Fibroblast of pulmonary artery (primary cell): ENCODE measurements around the gene TSPAN14.

ENCODE experiments used
- DNase-seq: peaks from one replicate; pipeline ENCODE4 v3.0.0-alpha.2; 2010; ENCODE audit warnings: low read depth
- H3K4me3 ChIP-seq: replicated peaks from 2 replicates; pipeline ENCODE4 v1.5.1; 2011; ENCODE audit warnings: low read depth, mild to moderate bottlenecking, control low read depth, low read length, moderate library complexity
- CTCF ChIP-seq: IDR thresholded peaks from 2 replicates; pipeline ENCODE4 v1.5.1; 2011; ENCODE audit warnings: mild to moderate bottlenecking, control low read depth, low read length, inconsistent platforms; ENCODE audit errors: missing control alignments

TSPAN14 gene

GRCh38 chr10:80409121-80409520 lies 45.0 kb upstream of the TSPAN14 start:
- DNase-seq: no peak
- TF ChIP-seq CTCF: no peak
- peak overlapping the region; percentile 67 for H3K4me3 ChIP-seq

- DNase-seq: no peak
- TF ChIP-seq CTCF: no peak
- no peak overlapping the region for H3K4me3 ChIP-seq
These were observed 44.0 kb upstream of the TSPAN14 start for GRCh38 chr10:80410122-80410521.

DNA sequence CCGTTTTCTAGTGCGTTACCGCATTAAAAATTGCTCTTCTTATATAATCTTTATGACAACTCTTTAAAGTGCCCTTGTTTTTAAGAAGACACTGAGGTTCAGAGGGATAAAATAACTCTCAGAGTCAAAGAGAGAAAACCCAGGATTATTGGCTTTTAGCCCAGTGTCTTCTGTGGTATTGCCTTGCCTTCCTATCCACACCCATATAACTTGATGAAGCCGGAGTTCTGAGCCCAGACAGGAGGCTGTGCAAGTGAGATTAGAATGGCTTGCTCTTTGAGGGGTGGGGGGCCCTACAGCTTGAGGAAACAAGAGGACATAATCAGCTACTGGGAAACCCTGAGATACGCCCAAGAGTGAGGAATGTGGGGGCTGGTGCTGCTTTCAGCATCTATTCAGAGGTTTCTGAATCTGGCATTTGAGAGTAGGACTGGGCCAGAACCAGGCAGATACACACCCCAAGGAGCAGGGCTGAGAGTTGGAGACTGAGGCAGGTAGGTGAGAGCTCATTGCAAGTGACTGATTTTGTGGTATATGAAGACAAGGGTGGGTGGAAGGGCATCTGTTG lies 43.4 kb upstream of the TSPAN14 start:
- no peak overlapping the region for H3K4me3 ChIP-seq
- peak; percentile 4 for DNase-seq
- TF ChIP-seq CTCF: no peak

DNA sequence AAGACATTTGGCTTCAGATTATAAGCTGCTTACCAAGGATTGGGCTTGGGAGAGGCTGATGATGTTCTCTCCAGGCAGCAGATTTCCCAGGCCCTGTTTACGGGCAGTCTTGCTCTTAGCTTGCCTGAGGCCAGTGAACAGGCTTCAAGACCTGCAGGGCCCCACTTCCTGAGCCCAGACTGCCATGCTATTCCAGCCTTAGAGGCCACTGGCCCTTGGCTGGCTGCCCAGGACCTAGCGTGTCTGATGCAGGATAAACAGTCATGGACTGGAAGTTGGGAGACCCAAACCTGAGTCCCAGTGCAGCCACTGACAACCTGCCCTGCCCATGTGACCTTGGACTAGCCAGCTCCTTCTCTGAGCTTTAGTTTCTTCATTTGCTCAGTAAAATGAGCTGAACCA lies 42.8 kb upstream of the TSPAN14 start:
- DNase-seq: peak; percentile 30
- no peak overlapping the region for H3K4me3 ChIP-seq
- TF ChIP-seq CTCF: no peak

DNA sequence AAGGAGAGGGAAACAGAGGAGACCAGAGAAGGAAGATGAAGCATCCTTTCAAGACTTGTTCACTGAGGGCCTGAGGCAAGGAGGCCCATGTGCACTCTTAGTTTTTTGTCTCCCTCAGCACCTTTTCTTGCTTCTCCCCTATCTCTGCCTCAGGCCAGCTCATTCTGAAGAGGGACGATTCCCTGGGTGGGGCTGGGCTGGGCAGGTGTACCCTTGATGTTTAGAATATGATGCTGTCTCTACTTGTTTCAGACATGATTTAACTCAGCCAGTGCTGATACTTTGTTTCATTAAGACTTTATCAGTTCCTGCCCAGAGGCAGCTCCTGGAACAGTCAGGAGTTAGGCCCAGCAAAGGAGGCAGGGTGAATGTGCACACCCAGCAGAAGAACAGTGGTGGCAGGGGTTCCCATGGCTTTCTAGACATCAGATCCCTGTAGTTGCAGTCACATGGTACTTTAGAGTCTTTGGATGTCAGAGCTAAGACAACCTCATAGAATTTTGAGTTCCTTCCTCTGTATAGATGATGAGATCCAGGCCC lies 42.4 kb upstream of the TSPAN14 start:
- no peak for TF ChIP-seq CTCF
- H3K4me3 ChIP-seq: no peak overlapping the region
- DNase-seq: no peak

- H3K4me3 ChIP-seq: no peak overlapping the region
- TF ChIP-seq CTCF: no peak
- DNase-seq: no peak
These were observed 41.6 kb upstream of the TSPAN14 start for GRCh38 chr10:80412486-80412885.
